HL-60 (cell line): ENCODE measurements around the gene TSPAN18.

ENCODE experiments used
- DNase-seq, 2 experiments: peaks; one replicate each; pipeline ENCODE4 v3.0.0-alpha.2; 2010 to 2020; ENCODE audit warnings: low read depth in 1 of 2, low spot score in 1 of 2
- H3K27ac ChIP-seq: fragments of 250-450 bp; sonication (Bioruptor Pico); replicated peaks from 2 replicates; pipeline ENCODE4 v1.5.1; 2020; ENCODE audit warnings: mild to moderate bottlenecking, moderate library complexity
- H3K27me3 ChIP-seq: fragments of 250-450 bp; sonication (Bioruptor Pico); 2 replicates; pipeline ENCODE4 v1.5.1; 2021; ENCODE audit warnings: mild to moderate bottlenecking, moderate library complexity; ENCODE audit not compliant: insufficient read depth, poor library complexity, severe bottlenecking
- H3K4me3 ChIP-seq: replicated peaks from 2 replicates; pipeline ENCODE4 v1.5.1; 2011; ENCODE audit warnings: mild to moderate bottlenecking, control low read depth, low read length; ENCODE audit not compliant: insufficient read depth
- GABPA ChIP-seq: IDR thresholded peaks from 2 replicates; pipeline ENCODE4 v1.6.1; 2012; ENCODE audit warnings: low read depth
- POLR2AphosphoS5 ChIP-seq: IDR thresholded peaks from 2 replicates; pipeline ENCODE4 v1.6.1; 2012; ENCODE audit warnings: low read depth
- SPI1 ChIP-seq: IDR thresholded peaks from 2 replicates; pipeline ENCODE4 v1.6.1; 2012; ENCODE audit warnings: low read depth, mild to moderate bottlenecking, borderline replicate concordance
- TF ChIP-seq, protein P1 (sequence below): IDR thresholded peaks from 2 replicates; pipeline ENCODE4 v1.6.1; 2012; ENCODE audit warnings: low read depth; ENCODE audit not compliant: insufficient replicate concordance
- TF ChIP-seq, protein P2 (sequence below): IDR thresholded peaks from one replicate; pipeline ENCODE4 v1.5.1; 2011; ENCODE audit warnings: low read length, control low read depth, inconsistent platforms; ENCODE audit not compliant: insufficient read depth

The TSPAN18 gene

GRCh38 chr11:44979543-44980399, 253.0 kb downstream of the TSPAN18 start:
- no peak for DNase-seq
- H3K27ac ChIP-seq, result no peak overlapping the region
- no peak overlapping the region for H3K4me3 ChIP-seq
- H3K27me3 ChIP-seq, result no peaks in the 10 kb centered on the region
- TF ChIP-seq GABPA (no peak), POLR2AphosphoS5 (no peak), SPI1 (no peak)
- TF ChIP-seq, protein P1, sequence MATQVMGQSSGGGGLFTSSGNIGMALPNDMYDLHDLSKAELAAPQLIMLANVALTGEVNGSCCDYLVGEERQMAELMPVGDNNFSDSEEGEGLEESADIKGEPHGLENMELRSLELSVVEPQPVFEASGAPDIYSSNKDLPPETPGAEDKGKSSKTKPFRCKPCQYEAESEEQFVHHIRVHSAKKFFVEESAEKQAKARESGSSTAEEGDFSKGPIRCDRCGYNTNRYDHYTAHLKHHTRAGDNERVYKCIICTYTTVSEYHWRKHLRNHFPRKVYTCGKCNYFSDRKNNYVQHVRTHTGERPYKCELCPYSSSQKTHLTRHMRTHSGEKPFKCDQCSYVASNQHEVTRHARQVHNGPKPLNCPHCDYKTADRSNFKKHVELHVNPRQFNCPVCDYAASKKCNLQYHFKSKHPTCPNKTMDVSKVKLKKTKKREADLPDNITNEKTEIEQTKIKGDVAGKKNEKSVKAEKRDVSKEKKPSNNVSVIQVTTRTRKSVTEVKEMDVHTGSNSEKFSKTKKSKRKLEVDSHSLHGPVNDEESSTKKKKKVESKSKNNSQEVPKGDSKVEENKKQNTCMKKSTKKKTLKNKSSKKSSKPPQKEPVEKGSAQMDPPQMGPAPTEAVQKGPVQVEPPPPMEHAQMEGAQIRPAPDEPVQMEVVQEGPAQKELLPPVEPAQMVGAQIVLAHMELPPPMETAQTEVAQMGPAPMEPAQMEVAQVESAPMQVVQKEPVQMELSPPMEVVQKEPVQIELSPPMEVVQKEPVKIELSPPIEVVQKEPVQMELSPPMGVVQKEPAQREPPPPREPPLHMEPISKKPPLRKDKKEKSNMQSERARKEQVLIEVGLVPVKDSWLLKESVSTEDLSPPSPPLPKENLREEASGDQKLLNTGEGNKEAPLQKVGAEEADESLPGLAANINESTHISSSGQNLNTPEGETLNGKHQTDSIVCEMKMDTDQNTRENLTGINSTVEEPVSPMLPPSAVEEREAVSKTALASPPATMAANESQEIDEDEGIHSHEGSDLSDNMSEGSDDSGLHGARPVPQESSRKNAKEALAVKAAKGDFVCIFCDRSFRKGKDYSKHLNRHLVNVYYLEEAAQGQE, result no peak
- TF ChIP-seq, protein P2, sequence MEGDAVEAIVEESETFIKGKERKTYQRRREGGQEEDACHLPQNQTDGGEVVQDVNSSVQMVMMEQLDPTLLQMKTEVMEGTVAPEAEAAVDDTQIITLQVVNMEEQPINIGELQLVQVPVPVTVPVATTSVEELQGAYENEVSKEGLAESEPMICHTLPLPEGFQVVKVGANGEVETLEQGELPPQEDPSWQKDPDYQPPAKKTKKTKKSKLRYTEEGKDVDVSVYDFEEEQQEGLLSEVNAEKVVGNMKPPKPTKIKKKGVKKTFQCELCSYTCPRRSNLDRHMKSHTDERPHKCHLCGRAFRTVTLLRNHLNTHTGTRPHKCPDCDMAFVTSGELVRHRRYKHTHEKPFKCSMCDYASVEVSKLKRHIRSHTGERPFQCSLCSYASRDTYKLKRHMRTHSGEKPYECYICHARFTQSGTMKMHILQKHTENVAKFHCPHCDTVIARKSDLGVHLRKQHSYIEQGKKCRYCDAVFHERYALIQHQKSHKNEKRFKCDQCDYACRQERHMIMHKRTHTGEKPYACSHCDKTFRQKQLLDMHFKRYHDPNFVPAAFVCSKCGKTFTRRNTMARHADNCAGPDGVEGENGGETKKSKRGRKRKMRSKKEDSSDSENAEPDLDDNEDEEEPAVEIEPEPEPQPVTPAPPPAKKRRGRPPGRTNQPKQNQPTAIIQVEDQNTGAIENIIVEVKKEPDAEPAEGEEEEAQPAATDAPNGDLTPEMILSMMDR, result no peak

GRCh38 chr11:44980533-44981427, 254.0 kb downstream of the TSPAN18 start:
- TF ChIP-seq, protein P2, result no peak
- TF ChIP-seq GABPA (no peak), POLR2AphosphoS5 (no peak), SPI1 (no peak)
- TF ChIP-seq, protein P1, result no peak
- no peak for DNase-seq
- Histone ChIP-seq H3K27me3 (no peaks in the 10 kb centered on the region), H3K4me3 (no peak overlapping the region), H3K27ac (no peak overlapping the region)
